H1 (cell line): ENCODE measurements around the gene KDM5A. TPM values are rescaled to one million over a fixed set of nuclear protein-coding genes. Genes with fewer than 3 reads are reported as not detected.

ENCODE experiments used
- BACH1 ChIP-seq: IDR thresholded peaks from 2 replicates; pipeline ENCODE4 v1.6.1; 2012; ENCODE audit warnings: low read length, improper control_type of control experiment
- TAF1 ChIP-seq: IDR thresholded peaks from 2 replicates; pipeline ENCODE4 v1.6.1; 2011; ENCODE audit warnings: mild to moderate bottlenecking, low read depth, low read length
- polyA plus RNA-seq, 7 experiments: library from polyadenylated mRNA; depleted of rRNA in 3 of 7; stranded (reverse) in 5 of 7; unstranded in 2 of 7; fragments of >200 nt in 5 of 7; fragments of 200-250 nt in 2 of 7; gene quantifications; 1 replicate in 5 of 7; 2 replicates in 1 of 7; 4 replicates in 1 of 7; pipeline versions ENCODE4 v1.2.1 to v1.2.3, GENCODE V29; 2011 to 2013; ENCODE audit warnings: missing spikeins in 2 of 7, mixed read lengths in 2 of 7
- total RNA-seq: library from RNA; stranded (reverse); fragmentation: NEBNext Ultra II Directional; extraction: Animal tissue kit (Norgen Biotek cat#: 25700); gene quantifications from 2 replicates; pipeline ENCODE4 v1.2.1, GENCODE V29; 2021
- TF ChIP-seq, protein P1 (sequence below): IDR thresholded peaks from 2 replicates; pipeline ENCODE4 v1.6.1; 2012; ENCODE audit warnings: low read length, inconsistent platforms

Gene KDM5A
- total and polyA plus RNA-seq, 2 of the 8 experiments (the other 6 are each of a cell fraction or from before 2014, with no cell fraction given) = 6.3 to 36.9 TPM

DNA sequence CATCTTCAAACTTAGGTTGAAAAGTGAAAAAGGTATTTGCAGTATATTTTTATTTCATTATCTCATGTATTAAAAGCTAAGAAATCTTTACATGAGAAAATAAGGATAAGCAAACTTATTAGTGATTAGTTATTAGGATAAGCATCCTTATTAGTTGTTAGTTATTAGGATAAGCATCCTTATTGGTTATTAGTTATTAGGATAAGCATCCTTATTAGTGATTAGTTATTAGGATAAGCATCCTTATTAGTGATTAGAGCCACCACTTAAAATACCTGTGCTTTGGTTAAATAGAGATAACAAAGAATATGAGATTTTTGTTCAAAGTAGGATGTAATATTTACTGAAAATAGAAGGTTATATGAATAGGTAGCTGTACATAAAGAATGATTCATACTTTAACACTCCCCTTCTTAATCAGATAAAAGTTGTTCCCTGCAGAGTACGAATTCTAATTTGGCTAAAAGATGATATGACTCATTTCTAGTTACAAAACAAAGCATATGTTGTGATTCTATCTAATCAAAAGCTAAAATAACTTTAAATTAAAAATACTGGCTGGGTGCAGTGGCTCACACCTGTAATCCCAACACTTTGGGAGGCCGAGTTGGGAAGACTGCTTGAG is 56.4 kb downstream of the KDM5A start (continued):
- TF ChIP-seq TAF1 (no peak), BACH1 (no peak)
- TF ChIP-seq, protein P1, sequence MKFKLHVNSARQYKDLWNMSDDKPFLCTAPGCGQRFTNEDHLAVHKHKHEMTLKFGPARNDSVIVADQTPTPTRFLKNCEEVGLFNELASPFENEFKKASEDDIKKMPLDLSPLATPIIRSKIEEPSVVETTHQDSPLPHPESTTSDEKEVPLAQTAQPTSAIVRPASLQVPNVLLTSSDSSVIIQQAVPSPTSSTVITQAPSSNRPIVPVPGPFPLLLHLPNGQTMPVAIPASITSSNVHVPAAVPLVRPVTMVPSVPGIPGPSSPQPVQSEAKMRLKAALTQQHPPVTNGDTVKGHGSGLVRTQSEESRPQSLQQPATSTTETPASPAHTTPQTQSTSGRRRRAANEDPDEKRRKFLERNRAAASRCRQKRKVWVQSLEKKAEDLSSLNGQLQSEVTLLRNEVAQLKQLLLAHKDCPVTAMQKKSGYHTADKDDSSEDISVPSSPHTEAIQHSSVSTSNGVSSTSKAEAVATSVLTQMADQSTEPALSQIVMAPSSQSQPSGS = no peak
- TF ChIP-seq, all 59 proteins: peak for 0
